Measurements from ENCODE around the gene ERRFI1.

The ERRFI1 gene

DNA sequence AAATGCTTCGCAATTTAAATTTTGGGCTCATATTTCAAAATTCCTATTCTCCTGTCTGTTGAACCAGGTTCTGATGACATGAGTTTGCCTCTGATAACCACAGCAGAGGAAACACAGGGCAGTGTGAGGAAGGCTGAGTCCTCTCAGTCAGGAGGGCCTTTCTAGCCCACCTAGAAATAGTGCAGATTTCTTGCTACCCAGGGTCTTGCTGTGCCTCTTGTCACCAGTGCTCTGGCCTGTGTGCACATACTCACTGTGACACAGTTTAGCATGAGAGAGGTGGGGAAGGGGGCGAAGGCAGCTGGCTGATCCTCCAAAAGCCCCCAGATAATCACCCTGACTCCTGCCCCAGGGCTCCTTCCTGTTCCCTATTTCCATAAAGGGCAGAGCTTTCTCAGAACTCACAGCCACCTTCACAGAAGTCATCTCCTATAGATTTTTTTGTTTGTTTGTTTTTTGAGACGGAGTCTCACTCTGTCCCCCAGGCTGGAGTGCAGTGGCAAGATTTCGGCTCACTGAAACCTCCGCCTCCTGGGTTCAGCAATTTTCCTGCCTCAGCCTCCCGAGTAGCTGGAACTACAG, 23.7 kb downstream of the ERRFI1 start:
- DNase-seq: no peak

DNA sequence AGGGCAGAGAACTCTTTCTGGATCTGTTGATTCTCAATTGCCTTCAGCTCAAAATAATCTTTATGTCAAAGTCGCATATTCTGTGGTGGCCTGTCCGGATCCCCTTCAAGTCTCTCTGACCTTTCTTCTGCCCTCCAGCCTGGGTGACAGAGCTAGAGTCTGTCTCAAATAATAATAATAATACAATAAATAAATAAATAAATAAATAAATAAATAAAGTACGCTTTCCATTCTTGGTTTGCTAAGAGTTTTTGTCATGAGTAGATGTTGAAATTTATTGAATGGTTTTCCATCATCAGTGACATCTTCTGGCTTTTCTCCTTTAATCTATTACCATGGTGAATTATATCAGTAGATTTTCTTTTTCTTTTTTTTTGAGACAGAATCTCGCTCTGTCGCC, 30.7 kb downstream of the ERRFI1 start:
- no peak for DNase-seq

DNA sequence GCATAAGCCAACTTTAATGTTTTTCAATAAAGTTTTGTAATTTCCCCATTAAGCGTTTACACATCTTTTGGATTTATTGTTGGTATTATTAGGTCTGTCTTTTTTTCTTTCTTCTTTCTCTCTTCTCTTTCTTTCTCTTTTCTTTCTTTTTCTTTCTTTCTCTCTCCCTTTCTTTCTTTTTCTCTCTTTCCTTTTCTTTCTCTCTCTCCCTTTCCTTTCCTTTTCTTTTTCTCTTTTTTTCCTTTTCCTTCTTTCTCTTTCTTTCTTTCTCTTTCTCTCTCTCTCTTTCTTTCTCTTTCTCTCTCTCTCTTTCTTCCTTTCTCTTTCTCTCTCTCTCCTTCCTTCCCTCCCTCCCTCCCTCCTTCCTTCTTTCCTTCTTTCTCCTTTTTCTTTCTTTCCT, 31.3 kb downstream of the ERRFI1 start:
- DNase-seq: no peak

DNA sequence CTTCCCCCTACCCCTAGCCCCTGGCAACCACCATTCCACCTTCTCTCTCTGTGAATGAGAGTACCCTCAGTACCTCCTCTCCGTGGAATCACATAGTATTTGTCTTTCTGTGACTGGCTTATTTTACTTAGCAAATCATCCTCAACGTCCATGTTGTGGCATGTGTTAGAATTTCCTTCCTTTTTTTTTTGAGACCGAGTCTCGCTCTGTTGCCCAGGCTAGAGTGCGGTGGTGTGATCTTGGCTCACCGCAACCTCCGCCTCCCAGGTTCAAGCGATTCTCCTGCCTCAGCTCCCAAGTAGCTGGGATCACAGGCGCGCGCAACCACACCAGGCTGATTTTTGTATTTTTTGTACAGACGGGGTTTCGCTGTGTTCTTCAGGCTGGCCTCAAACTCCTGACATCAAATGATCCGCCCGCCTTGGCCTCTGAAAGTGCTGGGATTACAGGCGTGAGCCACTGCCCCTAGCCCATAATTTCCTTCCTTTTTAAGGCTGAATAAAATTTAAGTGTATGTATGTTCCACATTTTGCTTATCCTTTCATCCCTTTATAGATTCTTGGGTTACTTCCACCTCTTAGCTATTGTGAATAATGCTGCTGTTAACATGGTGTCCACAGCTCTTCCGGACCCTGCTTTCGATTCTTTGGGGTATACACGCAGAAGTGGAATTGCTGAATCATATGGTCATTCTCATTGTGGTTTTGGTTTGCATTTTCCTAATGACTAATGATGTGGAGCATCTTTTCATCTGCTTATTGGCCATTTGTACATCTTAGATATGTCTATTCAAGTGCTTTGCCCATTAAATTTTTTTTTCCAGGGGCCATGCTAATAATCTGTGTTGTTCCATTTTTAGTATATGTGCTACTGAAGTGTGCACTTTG, 32.3 kb downstream of the ERRFI1 start:
- DNase-seq: no peak

DNA sequence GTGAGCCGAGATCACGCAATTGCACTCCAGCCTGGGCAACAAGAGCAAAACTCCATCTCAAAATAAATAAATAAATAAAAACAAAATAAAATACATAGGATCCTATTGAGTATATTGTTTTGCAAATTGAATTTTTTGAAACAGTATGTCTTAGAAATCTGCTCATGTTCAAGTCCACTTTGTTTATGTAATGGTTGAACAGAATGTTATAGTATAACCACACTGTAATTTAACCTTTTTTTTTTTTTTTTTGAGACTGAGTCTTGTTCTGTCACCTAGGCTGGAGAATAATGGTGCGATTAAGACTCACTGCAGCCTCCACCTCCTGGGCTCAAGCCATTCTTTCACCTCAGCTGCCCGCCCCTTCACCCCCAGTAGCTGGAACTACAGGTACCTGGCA, 33.2 kb downstream of the ERRFI1 start:
- no peak for DNase-seq

DNA sequence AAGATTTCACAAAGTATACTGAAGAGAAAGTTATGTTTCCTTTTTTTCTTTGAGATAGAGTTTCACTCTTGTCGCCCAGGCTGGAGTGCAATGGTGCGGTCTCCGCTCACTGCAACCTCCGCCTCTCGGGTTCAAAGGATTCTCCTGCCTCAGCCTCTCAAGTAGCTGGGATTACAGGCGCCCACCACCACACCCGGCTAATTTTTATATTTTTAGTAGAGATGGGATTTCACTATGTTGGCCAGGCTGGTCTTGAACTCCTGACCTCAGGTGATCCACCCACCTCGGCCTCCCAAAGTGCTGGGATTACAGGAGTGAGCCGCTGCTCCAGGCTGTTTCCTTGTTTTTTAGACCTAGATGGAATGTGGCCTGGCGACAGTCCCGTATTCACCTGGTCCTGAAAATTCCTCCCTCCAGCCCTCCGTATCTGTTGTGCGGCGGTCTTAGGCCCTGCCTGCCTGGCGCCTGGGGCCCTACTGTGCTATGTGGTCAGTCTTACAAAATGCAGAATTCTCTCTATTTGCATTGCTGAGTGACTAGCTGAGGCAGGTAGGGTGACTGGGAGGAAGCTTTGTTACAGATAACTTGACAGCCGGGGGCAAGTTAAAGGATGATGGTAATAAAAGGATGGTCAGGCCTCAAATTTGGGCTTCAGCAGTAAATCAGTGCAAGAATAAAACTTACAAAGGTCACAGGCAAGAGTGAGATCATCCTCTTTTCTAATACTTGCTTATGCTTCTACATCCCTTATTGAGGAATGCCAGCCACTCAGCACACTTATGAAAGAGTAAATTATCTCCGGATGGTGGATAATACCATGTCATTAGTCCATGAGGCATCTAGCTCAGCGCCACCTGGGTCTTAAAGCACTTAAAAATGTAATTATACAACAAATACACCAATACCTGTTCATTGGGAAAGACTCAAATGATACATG, 34.3 kb downstream of the ERRFI1 start:
- peak; percentile 99 for DNase-seq

DNA sequence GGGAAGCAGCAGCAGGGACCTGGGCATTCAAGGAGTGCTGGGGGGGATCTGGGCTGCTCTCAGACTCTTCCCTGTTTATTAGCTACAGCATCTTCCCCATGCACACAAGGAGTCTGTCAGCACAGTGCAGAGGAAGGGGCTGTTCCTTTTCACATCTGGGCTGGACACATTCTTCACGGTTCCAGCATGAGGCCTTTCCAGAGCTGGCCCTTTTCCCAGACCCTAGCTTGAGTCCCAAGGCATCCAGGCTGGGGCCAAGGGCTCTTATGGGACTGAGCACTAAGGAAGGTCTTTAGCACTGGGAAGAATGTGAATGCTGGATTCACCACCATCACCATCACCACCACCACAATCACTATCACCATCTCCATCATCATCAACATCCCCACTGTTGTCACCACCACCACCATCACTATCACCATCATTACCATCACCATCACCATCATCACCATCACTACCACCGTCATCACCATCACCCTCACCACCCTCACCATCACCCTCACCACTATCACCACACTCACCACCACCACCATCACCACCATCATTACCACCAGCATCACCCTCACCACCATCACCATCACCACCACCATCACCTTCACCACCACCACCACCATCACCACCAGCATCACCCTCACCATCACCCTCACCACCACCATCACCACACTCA, 36.2 kb downstream of the ERRFI1 start:
- no peak for DNase-seq

DNA sequence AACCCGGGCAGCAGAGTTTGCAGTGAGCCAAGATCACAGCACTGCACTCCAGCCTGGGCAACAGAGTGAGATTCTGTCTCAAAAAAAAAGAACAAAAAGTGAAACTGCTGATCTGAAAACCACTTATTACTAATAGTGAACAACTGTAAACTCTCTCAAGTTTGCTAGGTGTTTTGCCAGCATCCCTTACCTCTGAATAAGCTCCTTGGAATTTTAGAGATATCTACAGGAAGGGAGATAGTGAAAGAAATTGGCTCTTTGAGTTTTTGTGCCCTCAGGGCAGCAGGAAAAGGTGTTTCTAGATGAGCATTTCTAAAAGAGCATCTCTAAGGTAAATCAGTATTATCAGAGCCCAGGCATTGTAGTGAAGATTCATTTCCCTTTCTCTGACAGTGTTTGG, 37.5 kb downstream of the ERRFI1 start:
- DNase-seq: peak; percentile 71

DNA sequence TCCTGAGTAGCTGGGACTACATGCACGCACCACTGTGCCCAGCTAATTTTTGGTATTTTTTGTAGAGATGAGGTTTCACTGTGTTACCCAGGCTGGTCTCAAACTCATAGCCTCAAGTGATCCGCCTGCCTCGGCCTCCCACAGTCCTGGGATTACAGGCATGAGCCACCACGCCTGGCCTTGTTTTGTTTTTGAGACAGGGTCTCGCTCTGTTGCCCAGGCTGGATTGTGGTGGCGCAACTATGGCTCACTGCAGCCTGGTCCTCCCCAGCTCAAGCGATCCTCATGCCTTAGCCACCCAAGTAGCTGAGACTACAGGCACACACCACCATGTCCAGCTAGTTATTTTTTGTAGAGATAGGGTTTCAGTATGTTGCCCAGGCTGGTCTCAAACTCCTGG, 38.6 kb downstream of the ERRFI1 start:
- DNase-seq: no peak

DNA sequence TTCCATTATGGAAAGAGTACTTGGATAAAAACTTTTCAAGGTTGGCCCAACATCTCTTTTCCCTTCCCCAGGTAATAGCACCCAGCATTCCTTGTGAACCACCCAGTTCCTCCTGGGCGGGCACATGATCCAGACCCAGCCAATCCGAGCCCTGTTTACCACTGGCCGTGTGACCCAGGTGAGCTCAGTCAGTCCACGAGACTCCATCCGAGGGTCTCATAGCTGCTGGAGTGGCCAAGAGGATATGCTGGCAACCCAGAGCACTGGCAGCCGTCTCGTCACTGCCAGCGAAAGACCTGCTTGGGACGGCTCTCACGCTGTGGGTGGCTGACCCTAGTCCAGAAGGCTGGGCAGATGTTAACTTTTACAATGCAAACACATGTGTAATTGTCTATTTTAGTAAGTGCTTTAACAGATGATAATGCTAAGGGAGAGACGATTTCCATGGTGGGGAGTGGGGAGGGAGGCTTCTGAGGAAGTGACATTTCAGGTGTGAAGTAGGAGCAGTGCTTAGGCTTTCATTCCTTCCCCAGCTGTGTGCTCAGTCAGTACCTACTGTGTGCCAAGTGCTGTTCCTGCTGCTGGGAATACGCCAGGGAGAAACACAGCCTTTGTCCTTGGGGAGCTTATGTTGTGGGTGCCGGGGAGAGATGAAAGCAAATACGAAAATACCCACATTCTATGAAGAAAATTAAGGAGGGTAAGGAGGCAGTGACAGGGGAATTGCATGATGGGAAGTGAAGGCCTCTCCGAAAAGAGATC, 40.1 kb downstream of the ERRFI1 start:
- no peak for DNase-seq

DNA sequence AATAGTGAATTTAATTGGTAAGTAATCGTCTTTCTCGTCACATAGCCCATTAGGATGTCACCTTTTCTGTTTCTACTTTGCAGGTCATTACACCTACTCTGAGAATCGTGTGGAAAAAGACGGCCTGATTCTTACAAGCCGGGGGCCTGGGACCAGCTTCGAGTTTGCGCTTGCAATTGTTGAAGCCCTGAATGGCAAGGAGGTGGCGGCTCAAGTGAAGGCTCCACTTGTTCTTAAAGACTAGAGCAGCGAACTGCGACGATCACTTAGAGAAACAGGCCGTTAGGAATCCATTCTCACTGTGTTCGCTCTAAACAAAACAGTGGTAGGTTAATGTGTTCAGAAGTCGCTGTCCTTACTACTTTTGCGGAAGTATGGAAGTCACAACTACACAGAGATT, 41.3 kb downstream of the ERRFI1 start:
- DNase-seq: no peak

DNA sequence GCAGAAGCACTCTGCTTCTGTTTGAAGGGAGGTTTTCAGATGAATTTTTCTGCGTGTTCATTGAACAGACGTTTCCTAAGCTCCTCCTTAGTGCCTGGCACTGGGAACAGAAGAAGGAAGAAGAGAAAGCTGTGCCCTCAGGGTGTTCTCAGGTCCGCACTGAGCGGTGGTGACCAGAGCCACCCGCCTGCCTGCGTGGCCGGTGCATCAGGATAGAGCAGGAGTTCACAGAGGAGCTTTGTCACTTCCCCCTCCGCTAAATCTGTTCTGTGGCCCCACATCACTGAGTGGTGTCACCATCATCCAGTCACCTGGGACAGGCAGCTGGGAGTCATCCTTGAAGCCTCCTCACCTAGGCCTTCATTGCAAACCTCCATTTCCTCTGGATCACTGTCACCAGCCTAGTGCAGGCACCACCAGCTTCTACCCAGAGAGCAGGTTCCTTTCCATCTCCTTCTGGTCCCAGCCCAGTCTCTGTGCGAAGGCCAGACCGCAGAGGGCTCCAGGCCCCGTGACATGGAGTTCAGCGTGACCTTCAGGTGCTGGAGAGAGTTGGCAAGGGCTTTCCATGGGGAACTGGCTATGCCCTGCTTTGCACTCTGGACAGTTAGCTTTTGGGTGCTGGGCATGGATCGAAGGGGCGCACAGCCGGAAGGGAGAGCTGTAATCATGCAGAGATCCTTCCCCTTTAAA, 42.9 kb downstream of the ERRFI1 start:
- no peak for DNase-seq

DNA sequence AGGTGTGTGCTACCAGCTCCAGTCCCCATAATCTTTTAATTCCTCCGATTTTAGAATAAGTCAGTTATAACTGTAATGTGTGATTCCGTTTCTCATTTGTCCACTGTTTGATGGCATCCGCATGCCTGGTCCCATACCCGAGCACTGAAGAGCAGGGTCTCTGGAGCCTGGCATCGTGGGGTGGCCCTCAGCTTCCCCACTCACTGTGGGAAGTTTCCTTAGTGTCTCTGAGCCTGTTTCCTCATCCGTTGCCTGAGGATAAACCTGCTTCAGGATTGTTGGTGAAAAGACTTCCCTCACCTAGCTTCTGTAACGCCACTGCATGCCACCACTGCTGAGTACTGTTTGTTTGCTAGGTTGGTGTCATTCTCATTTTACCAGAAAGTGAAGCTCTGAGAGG, 45.1 kb downstream of the ERRFI1 start:
- DNase-seq: no peak

DNA sequence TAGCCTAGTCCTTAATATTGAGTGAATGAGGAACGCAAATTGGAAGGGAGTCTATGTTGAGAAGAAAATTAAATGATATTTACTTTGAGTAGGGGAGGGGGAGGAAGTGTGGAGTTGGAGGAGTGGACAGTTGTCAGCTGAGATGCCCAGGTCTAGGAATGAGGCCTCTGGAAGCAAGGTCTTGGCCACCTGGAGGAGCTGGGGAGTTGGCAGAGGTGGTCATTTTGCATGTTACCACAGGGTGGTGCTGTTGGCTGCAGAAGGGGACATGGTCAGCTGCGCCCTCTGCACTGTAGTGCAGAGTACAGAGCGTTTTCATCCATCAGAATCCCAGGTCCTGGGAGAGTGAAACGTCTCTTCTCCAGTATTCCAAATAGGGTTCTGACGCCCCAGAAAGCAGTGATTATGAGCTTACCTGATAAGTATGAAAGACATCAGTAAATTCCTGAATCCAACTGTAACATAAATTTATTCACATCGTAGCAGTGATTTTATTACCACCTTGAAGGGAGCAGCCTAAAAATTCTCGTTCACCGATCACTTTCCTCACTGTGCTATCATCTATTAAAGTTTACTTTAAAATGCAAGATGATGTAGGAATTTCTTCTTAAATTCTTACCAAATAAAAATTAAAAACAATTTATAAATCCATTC, 50.8 kb downstream of the ERRFI1 start:
- DNase-seq: peak; percentile 94

DNA sequence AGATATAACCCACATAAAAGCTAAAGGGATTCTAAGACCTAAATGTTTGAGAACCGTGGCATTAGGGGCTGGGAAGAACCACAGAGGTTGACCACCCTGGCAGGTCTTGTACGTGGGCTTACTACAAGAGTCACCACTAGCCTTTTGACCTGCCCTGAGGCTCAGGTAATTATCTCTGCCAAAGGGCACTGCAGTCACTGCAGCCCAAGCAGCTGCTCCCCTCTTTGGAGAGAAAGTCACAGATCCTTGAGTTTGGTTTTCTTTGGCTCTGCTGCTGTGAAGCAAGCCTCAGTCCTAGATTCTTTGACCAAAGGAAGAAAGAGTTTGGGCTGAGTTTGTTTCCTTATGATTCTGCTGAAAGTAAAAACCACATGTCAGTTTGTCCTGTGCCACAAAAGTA, 53.0 kb downstream of the ERRFI1 start:
- DNase-seq: no peak

DNA sequence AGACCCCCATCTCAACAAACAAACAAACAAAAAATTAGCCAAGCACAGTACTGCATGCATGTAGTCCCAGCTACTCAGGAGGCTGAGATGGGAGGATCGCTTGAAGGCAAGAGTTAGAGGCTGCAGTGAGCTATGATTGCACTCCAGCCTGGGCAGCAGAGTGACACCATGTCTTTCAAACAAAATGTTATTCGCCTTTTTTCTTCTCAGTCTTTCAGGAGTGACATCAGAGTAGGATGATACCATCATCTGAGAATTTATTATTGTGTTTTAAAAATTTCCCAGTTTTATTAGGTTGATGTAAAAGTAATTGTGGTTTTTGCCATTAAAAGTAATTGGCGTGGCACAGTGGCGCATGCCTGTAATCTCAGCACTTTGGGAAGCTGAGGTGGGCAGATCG, 53.8 kb downstream of the ERRFI1 start:
- DNase-seq: no peak

DNA sequence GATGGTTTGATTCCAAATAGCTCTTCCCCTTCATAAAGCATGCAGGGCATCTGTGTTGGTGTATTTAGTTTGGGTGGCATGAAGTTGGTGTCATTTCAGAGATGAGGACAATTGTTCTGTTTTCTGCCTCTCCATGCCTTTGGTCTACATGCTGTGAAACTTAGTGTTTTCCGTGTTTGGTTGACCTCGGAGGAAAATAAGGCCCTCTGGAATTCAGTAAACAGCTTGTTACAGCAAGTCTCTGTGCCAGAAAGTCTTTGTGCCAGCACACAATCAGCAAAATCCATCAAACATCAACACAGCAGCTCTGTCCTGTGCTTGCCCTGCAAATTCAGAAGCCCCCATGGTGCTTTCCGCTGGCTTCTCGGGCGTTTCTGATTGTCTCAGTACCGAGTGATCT, 55.1 kb downstream of the ERRFI1 start:
- DNase-seq: no peak

DNA sequence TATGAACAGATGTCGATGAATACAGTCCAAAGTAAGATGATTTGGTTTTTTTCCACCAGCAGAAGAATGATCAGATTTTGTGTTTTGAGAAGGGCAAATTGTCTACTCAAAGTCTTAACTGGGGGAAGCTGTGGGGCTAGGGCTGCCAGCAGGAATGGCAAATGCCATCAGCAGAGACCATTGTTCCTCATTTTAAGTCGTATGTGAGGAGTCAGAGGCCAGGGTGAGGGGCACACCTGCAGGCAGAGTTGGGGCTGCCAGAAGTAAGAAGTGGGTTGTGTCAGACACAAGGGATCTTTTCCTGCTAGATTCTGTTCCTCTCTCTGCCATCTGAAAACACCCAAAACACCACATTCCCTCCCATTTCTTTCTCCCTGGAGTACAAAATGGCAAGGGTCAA, 55.9 kb downstream of the ERRFI1 start:
- no peak for DNase-seq

DNA sequence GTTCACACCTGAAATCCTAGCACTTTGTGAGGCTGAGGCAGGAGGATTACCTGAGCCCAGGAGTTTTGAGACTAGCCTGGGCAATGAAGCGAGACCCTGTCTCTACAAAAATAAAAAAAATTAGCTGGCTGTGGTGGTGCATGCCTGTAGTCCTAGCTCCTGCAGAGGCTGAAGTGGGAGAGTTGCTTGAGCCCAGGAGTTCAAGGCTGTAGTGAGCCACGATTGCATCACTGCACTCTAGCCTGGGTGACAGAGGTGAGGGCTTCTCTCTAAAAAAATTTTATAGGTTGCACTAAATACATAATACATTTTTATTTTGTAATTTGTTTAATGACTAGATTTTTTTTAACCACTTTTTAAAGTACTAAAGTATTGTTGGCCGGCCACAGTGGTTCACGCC, 58.5 kb downstream of the ERRFI1 start:
- no peak for DNase-seq

DNA sequence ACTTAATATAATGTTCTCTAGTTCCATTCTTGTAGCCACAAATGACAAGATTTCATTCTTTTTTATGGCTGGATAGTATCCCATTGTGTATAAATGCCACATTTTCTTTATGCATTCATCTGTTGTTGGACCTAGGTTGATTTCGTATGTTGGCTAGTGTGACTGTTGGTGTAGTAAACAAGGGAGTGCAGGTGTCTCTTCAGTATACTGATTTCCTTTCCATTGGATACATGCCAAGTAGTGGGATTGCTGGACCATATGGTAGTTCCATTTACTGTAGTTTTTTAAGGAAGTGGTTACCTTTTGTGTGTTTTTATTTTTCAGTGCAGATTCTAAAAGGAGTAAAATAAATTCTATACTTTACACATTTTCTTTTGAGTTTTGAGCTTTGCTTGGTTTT, 58.9 kb downstream of the ERRFI1 start:
- DNase-seq: no peak

DNA sequence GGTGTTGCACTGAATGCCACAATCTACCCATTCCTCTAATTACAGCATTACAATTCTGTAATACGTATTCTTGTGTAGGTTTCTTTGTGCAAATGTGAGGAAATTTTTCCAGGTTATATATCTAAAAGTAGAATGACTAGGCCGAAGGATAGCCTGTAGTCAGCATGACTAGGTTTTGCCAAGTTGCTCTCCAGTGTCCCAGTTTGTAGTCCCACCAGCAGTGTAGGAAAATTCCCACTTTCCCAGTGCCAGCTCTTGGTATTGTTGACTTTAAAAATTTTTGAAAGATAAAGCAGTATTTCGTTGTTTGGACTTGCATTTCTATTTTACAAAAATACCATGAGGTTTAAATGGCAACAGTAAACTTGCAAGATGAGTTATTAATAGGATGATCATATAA, 61.6 kb downstream of the ERRFI1 start:
- no peak for DNase-seq

Measured in islet precursor cell (in vitro differentiated cells).